Fibroblast of lung (primary cell): ENCODE data around the gene OR8B8. TPM values are rescaled to one million over a fixed set of nuclear protein-coding genes. Genes with fewer than 3 reads are reported as not detected.
A peak's percentile ranks its signal among the peaks of the same experiment; 100 is the strongest.
"Not testable (repeated sequence)": the region's sequence is repeated elsewhere in the genome, so short reads cannot be mapped to it uniquely, and the experiment has no call there.

Experiments
- DNase-seq, 2 donors: peaks; one replicate each; pipeline versions ENCODE4 v3.0.0 to v3.0.0-alpha.2; 2010; ENCODE audit warnings: low read depth in 2 of 2
- H2AFZ ChIP-seq: 2 replicates; pipeline ENCODE4 v1.5.1; 2012; ENCODE audit warnings: low read length, control low read depth, inconsistent platforms
- H3K27ac ChIP-seq: 2 replicates; pipeline ENCODE4 v1.5.1; 2011; ENCODE audit warnings: low read length, control low read depth; ENCODE audit not compliant: insufficient read depth
- H3K27me3 ChIP-seq: 2 replicates; pipeline ENCODE4 v1.5.1; 2011; ENCODE audit warnings: mild to moderate bottlenecking, low read length; ENCODE audit not compliant: control insufficient read depth, insufficient read depth
- H3K36me3 ChIP-seq: 2 replicates; pipeline ENCODE4 v1.5.1; 2011; ENCODE audit warnings: low read length; ENCODE audit not compliant: control insufficient read depth, insufficient read depth
- H3K4me1 ChIP-seq: 2 replicates; pipeline ENCODE4 v1.5.1; 2011; ENCODE audit warnings: low read length; ENCODE audit not compliant: control insufficient read depth, insufficient read depth; ENCODE audit errors: extremely low read depth
- H3K4me2 ChIP-seq: 2 replicates; pipeline ENCODE4 v1.5.1; 2011; ENCODE audit warnings: low read length, control low read depth; ENCODE audit not compliant: insufficient read depth; ENCODE audit errors: extremely low read depth
- H3K4me3 ChIP-seq, 4 experiments: fragments of 200-600 bp in 1 of 4; sonication (generic) in 1 of 4; replicated peaks in 1 of 4; 2 replicates each; pipeline ENCODE4 v1.5.1; 2011 to 2016; ENCODE audit warnings: low read length in 4 of 4, low read depth in 3 of 4, mild to moderate bottlenecking in 3 of 4, control low read depth in 2 of 4, inconsistent platforms in 1 of 4, mixed read lengths in 1 of 4; ENCODE audit not compliant: insufficient read depth in 1 of 4; ENCODE audit errors: control extremely low read depth in 1 of 4
- H3K79me2 ChIP-seq: 2 replicates; pipeline ENCODE4 v1.5.1; 2012; ENCODE audit warnings: mild to moderate bottlenecking, low read length, inconsistent platforms; ENCODE audit not compliant: control insufficient read depth, insufficient read depth
- H3K9ac ChIP-seq: 2 replicates; pipeline ENCODE4 v1.5.1; 2011; ENCODE audit warnings: mild to moderate bottlenecking, low read length, control low read depth; ENCODE audit not compliant: insufficient read depth
- H3K9me3 ChIP-seq: 2 replicates; pipeline ENCODE4 v1.5.1; 2012; ENCODE audit warnings: low read depth, low read length; ENCODE audit not compliant: control insufficient read depth, insufficient read depth
- H4K20me1 ChIP-seq: 2 replicates; pipeline ENCODE4 v1.5.1; 2011; ENCODE audit warnings: low read length; ENCODE audit not compliant: control insufficient read depth, insufficient read depth; ENCODE audit errors: extremely low read depth
- EZH2 ChIP-seq: IDR thresholded peaks from 2 replicates; pipeline ENCODE4 v1.5.1; 2012; ENCODE audit warnings: low read length, control low read depth, mild to moderate bottlenecking; ENCODE audit errors: missing control alignments
- polyA plus RNA-seq, 2 donors: library from polyadenylated mRNA; depleted of rRNA in 1 of 2; stranded (reverse) in 1 of 2; unstranded in 1 of 2; fragments of >200 nt; gene quantifications; 2 replicates each; pipeline ENCODE4 v1.2.1, GENCODE V29; 2011 to 2012; ENCODE audit warnings: missing spikeins in 1 of 2
- total RNA-seq: library from RNA; depleted of rRNA; stranded (reverse); fragments of >200 nt; gene quantifications from 2 replicates; pipeline ENCODE4 v1.2.1, GENCODE V29; 2014
- TF ChIP-seq, protein P1 (sequence below), 2 donors: IDR thresholded peaks in 1 of 2; conservative IDR thresholded peaks in 1 of 2; 1 replicate in 1 of 2; 2 replicates in 1 of 2; pipeline ENCODE4 v1.5.1; 2011 to 2012; ENCODE audit warnings: low read length in 2 of 2, control low read depth in 1 of 2, inconsistent platforms in 1 of 2, low read depth in 1 of 2, mild to moderate bottlenecking in 1 of 2

OR8B8 gene
- total and polyA plus RNA-seq, 2 donors (not counting 1 experiment from before 2014, with no cell fraction given), result not detected

- H3K9ac ChIP-seq, result no peak within 1 kb of the TSS
- no peak for DNase-seq
- no peaks in the 10 kb centered on the region for H3K36me3 ChIP-seq
- H2AFZ ChIP-seq, result no peak within 1 kb of the TSS
- H4K20me1 ChIP-seq, result no peaks in the 10 kb centered on the region
- no peaks in the 10 kb centered on the region for H3K9me3 ChIP-seq
- H3K79me2 ChIP-seq, result no peaks in the 10 kb centered on the region
- H3K4me1 ChIP-seq, result no peaks in the 10 kb centered on the region
- no peaks in the 10 kb centered on the region for H3K27me3 ChIP-seq
- H3K27ac ChIP-seq, result no peak within 1 kb of the TSS
- no peak within 1 kb of the TSS for H3K4me3 ChIP-seq
- no peak for TF ChIP-seq EZH2
- TF ChIP-seq, protein P1, sequence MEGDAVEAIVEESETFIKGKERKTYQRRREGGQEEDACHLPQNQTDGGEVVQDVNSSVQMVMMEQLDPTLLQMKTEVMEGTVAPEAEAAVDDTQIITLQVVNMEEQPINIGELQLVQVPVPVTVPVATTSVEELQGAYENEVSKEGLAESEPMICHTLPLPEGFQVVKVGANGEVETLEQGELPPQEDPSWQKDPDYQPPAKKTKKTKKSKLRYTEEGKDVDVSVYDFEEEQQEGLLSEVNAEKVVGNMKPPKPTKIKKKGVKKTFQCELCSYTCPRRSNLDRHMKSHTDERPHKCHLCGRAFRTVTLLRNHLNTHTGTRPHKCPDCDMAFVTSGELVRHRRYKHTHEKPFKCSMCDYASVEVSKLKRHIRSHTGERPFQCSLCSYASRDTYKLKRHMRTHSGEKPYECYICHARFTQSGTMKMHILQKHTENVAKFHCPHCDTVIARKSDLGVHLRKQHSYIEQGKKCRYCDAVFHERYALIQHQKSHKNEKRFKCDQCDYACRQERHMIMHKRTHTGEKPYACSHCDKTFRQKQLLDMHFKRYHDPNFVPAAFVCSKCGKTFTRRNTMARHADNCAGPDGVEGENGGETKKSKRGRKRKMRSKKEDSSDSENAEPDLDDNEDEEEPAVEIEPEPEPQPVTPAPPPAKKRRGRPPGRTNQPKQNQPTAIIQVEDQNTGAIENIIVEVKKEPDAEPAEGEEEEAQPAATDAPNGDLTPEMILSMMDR (conservative IDR thresholded peaks at IDR 0.05 in 1 of 2, IDR thresholded peaks at IDR 0.05 in 1 of 2; ENCODE audit: low read depth in 1 of 2, low read length in 2 of 2), result no peak
- no peak within 1 kb of the TSS for H3K4me2 ChIP-seq
Measured at GRCh38 chr11:124398924-124399323, 46.6 kb downstream of the OR8B8 start, which contains the start of gene OR8B3. Gene OR8B3 (minus strand): TSS chr11:124399024. CDS start chr11:124397351, 1,673 bp downstream.

DNA sequence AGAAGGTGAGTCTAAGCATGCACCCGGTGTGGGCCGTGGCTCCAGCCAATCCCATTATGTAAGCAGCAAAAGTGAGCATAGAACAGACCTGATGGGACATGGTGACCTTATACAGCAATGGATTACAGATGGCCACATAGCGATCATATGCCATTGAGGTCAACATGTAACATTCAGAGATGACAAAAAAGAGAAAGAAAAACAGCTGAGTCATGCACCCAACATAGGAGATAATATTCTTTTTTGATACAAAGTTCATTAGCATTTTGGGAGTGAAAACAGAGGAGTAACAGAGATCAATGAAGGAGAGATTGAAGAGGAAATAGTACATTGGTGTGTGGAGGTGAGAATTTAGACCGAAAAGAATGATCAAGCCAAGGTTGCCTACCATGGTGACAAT lies 48.6 kb downstream of the OR8B8 start:
- H3K27me3 ChIP-seq, H3K27ac ChIP-seq, H3K9ac ChIP-seq, H4K20me1 ChIP-seq, H3K4me3 ChIP-seq, H3K36me3 ChIP-seq, H3K79me2 ChIP-seq, H3K4me1 ChIP-seq, DNase-seq, H3K4me2 ChIP-seq, H3K9me3 ChIP-seq, H2AFZ ChIP-seq: not testable (repeated sequence)

DNA sequence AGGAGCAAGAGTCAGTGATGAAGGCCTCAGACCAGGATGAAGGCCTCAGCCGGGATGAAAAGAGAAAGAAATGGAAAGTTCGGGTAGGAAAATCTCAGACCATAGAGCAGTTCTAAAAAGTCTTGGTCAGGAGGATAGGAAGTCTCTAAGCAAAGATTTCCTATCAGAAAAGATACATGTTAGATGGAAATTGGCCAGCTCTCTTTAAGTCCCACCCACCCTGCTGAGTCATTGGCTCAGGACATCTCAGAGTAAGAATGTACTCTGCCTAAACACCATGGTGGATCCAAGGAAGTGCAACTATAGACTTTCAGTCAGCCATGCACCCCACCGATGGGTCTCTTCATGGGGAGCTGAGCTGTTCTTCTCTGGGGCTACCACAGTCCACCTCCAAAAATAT lies 51.1 kb downstream of the OR8B8 start:
- Histone ChIP-seq H3K9ac (no peak overlapping the region), H3K79me2 (no peaks in the 10 kb centered on the region), H2AFZ (no peak overlapping the region), H3K36me3 (no peaks in the 10 kb centered on the region), H3K9me3 (no peaks in the 10 kb centered on the region), H3K4me3 (no peak overlapping the region), H3K4me1 (no peaks in the 10 kb centered on the region), H3K27me3 (no peaks in the 10 kb centered on the region), H3K4me2 (no peak overlapping the region), H4K20me1 (no peaks in the 10 kb centered on the region), H3K27ac (no peak overlapping the region)
- peak; percentile 24 to 30 for DNase-seq
- no peak for TF ChIP-seq EZH2
- TF ChIP-seq, protein P1 (conservative IDR thresholded peaks at IDR 0.05 in 1 of 2, IDR thresholded peaks at IDR 0.05 in 1 of 2; ENCODE audit: low read depth in 1 of 2, low read length in 2 of 2), result no peak

Other genes starting within 250 kb of the OR8B8 start
- gene OR8G1, start 204.6 kb downstream of the OR8B8 start, total RNA-seq, result not detected in 2 replicates
- gene OR8G1, start 204.6 kb downstream of the OR8B8 start, polyA plus RNA-seq, result not detected in 2 replicates
- gene OR8G5, start 189.3 kb downstream of the OR8B8 start, total RNA-seq, result not detected in 2 replicates
- not detected in 2 replicates for gene OR8G5, start 189.3 kb downstream of the OR8B8 start, polyA plus RNA-seq
- not detected in 2 replicates for gene OR8D1, start 131.7 kb downstream of the OR8B8 start, total RNA-seq
- gene OR8D1, start 131.7 kb downstream of the OR8B8 start, polyA plus RNA-seq, result not detected in 2 replicates
- not detected in 2 replicates for gene OR8D2, start 125.5 kb downstream of the OR8B8 start, total RNA-seq
- not detected in 2 replicates for gene OR8D2, start 125.5 kb downstream of the OR8B8 start, polyA plus RNA-seq
- gene OR8B2, start 61.2 kb downstream of the OR8B8 start, total RNA-seq, result not detected in 2 replicates
- gene OR8B2, start 61.2 kb downstream of the OR8B8 start, polyA plus RNA-seq, result not detected in 2 replicates
- gene OR8B3, start 46.7 kb downstream of the OR8B8 start, total RNA-seq, result not detected in 2 replicates
- not detected in 2 replicates for gene OR8B3, start 46.7 kb downstream of the OR8B8 start, polyA plus RNA-seq
- not detected in 2 replicates for gene OR8B4, start 20.8 kb downstream of the OR8B8 start, total RNA-seq
- gene OR8B4, start 20.8 kb downstream of the OR8B8 start, polyA plus RNA-seq, result not detected in 2 replicates
- not detected in 2 replicates for gene OR8B12, start 98.0 kb upstream of the OR8B8 start, total RNA-seq
- gene OR8B12, start 98.0 kb upstream of the OR8B8 start, polyA plus RNA-seq, result not detected in 2 replicates
- not detected in 2 replicates for gene OR8A1, start 124.3 kb upstream of the OR8B8 start, total RNA-seq
- not detected in 2 replicates for gene OR8A1, start 124.3 kb upstream of the OR8B8 start, polyA plus RNA-seq
- not detected in 2 replicates for gene PANX3, start 165.7 kb upstream of the OR8B8 start, total RNA-seq
- not detected in 2 replicates for gene PANX3, start 165.7 kb upstream of the OR8B8 start, polyA plus RNA-seq
- gene TBRG1, start 177.2 kb upstream of the OR8B8 start, total RNA-seq, result 30.0 and 36.2 TPM in 2 replicates
- 21.6 and 31.0 TPM in 2 replicates for gene TBRG1, start 177.2 kb upstream of the OR8B8 start, polyA plus RNA-seq
- 23.1 and 28.9 TPM in 2 replicates for gene SIAE, start 228.0 kb upstream of the OR8B8 start, total RNA-seq
- 42.3 and 67.0 TPM in 2 replicates for gene SIAE, start 228.0 kb upstream of the OR8B8 start, polyA plus RNA-seq
- gene SPA17, start 228.2 kb upstream of the OR8B8 start, total RNA-seq, result 10.0 and 18.0 TPM in 2 replicates
- gene SPA17, start 228.2 kb upstream of the OR8B8 start, polyA plus RNA-seq, result 19.1 and 27.0 TPM in 2 replicates